ENCODE results near the gene DLX2.

DNA sequence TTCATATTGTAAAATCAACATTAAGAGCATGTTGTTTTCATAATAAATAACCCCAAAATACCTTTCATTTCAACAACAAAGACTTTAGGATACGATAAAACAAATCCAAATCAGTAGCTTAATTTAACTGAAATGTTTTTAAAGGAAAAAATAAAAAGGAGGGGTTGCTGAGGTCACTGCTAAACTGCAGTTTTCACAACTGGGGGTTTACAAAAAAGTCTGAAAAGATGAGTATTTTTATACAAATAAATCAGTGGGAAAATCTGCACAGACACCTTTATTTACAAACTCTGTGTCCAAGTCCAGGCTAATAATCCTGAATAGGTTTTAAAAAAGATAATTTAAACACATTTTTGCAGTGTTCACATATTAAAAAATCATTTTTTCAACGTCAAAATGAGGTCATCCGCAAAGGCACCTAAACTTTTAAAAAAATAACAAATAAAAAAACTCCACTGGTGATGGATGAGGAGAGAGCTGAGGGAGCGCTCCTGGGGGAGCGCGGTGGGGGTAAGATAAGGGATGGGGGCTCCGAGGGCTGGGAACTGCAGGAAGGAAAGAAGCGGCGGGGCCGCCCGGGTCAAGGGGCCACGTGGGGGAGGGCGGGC, 3.1 kb downstream of the DLX2 start:
- TF ChIP-seq POLR2A (IDR thresholded peaks at IDR 0.05) (no peak), CTCF (IDR thresholded peaks at IDR 0.05) (no peak)
